ENCODE data around the gene GABRQ.
"Not testable (repeated sequence)": the region's sequence is repeated elsewhere in the genome, so short reads cannot be mapped to it uniquely, and the experiment has no call there.

The GABRQ gene

GRCh38 chrX:152663086-152663485 lies 25.4 kb downstream of the GABRQ start:
- Histone ChIP-seq H3K27ac (no peak overlapping the region), H3K4me2 (no peak overlapping the region), H3K36me3 (ENCODE audit: insufficient read depth) (no peaks in the 10 kb centered on the region), H2AFZ (ENCODE audit: low read depth) (no peak overlapping the region), H3K9ac (no peak overlapping the region), H3K79me2 (ENCODE audit: insufficient read depth, low read depth) (no peaks in the 10 kb centered on the region), H4K20me1 (ENCODE audit: insufficient read depth) (no peaks in the 10 kb centered on the region), H3K4me3 (IDR thresholded peaks at IDR 0.05; ENCODE audit: insufficient read depth, low read depth, low read length) (no peak overlapping the region), H3K4me1 (ENCODE audit: low read depth, poor library complexity, severe bottlenecking) (no peaks in the 10 kb centered on the region), H3K27me3 (ENCODE audit: insufficient read depth, low read depth) (no peaks in the 10 kb centered on the region)
- TF ChIP-seq, protein P1, sequence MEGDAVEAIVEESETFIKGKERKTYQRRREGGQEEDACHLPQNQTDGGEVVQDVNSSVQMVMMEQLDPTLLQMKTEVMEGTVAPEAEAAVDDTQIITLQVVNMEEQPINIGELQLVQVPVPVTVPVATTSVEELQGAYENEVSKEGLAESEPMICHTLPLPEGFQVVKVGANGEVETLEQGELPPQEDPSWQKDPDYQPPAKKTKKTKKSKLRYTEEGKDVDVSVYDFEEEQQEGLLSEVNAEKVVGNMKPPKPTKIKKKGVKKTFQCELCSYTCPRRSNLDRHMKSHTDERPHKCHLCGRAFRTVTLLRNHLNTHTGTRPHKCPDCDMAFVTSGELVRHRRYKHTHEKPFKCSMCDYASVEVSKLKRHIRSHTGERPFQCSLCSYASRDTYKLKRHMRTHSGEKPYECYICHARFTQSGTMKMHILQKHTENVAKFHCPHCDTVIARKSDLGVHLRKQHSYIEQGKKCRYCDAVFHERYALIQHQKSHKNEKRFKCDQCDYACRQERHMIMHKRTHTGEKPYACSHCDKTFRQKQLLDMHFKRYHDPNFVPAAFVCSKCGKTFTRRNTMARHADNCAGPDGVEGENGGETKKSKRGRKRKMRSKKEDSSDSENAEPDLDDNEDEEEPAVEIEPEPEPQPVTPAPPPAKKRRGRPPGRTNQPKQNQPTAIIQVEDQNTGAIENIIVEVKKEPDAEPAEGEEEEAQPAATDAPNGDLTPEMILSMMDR (conservative IDR thresholded peaks at IDR 0.05; ENCODE audit: low read depth, low read length): no peak

DNA sequence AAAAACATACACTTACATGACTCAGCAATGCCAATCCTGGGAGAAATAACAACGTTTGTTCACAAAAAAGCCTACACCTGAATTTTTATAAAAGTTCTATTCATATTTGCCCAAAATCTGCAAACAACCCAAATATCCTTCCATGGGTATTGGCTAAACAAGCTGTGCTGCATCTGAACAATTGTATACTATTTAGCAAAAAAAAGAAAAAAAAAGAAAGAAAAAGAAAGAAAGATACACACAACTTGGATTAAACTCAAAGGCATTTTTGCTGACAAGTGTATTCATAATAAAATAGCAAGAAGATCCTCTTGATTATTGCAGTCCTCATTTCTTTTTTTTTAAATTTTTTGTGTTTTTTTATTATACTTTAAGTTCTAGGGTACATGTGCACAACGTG lies 36.4 kb downstream of the GABRQ start:
- Histone ChIP-seq H3K27ac (no peak overlapping the region), H3K4me3 (IDR thresholded peaks at IDR 0.05; ENCODE audit: insufficient read depth, low read depth, low read length) (no peak overlapping the region), H3K4me2 (no peak overlapping the region), H2AFZ (ENCODE audit: low read depth) (no peak overlapping the region), H3K4me1 (ENCODE audit: low read depth, poor library complexity, severe bottlenecking) (no peaks in the 10 kb centered on the region), H4K20me1 (ENCODE audit: insufficient read depth) (no peaks in the 10 kb centered on the region), H3K79me2 (ENCODE audit: insufficient read depth, low read depth) (no peaks in the 10 kb centered on the region), H3K9ac (no peak overlapping the region), H3K27me3 (ENCODE audit: insufficient read depth, low read depth) (no peaks in the 10 kb centered on the region), H3K36me3 (ENCODE audit: insufficient read depth) (no peaks in the 10 kb centered on the region)
- TF ChIP-seq, protein P1 (conservative IDR thresholded peaks at IDR 0.05; ENCODE audit: low read depth, low read length): no peak

GRCh38 chrX:152674652-152675051 lies 37.0 kb downstream of the GABRQ start:
- H3K27me3 ChIP-seq (ENCODE audit: insufficient read depth, low read depth); H3K9ac ChIP-seq; H3K4me3 ChIP-seq (IDR thresholded peaks at IDR 0.05; ENCODE audit: insufficient read depth, low read depth, low read length); H3K27ac ChIP-seq; H3K4me2 ChIP-seq; H3K79me2 ChIP-seq (ENCODE audit: insufficient read depth, low read depth); H3K4me1 ChIP-seq (ENCODE audit: low read depth, poor library complexity, severe bottlenecking); H4K20me1 ChIP-seq (ENCODE audit: insufficient read depth); H2AFZ ChIP-seq (ENCODE audit: low read depth); H3K36me3 ChIP-seq (ENCODE audit: insufficient read depth): not testable (repeated sequence)

DNA sequence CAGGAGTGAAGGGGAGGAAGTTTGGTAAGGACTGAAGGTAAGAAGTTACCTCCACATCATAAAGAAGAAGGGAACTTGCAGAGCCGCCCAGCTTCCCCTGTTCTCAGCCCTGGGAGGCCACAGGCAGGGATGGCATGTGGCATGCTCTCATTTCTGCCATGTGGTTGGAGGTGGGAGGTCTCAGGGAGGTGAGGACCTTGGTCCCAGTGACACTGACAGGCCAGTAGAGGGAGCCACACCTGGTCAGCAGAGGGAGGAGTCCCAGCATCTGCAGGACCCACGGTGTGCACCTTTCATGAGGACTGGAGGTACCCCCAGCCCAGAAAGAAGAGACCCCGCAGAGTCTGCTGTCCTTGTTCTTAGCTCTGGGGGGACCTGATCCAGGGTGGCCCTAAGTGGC lies 43.3 kb downstream of the GABRQ start:
- H4K20me1 ChIP-seq (ENCODE audit: insufficient read depth); H3K4me2 ChIP-seq; H3K36me3 ChIP-seq (ENCODE audit: insufficient read depth); H3K27me3 ChIP-seq (ENCODE audit: insufficient read depth, low read depth); H2AFZ ChIP-seq (ENCODE audit: low read depth); H3K27ac ChIP-seq; H3K4me3 ChIP-seq (IDR thresholded peaks at IDR 0.05; ENCODE audit: insufficient read depth, low read depth, low read length); H3K79me2 ChIP-seq (ENCODE audit: insufficient read depth, low read depth); H3K4me1 ChIP-seq (ENCODE audit: low read depth, poor library complexity, severe bottlenecking); H3K9ac ChIP-seq: not testable (repeated sequence)

GRCh38 chrX:152697952-152698931 lies 60.5 kb downstream of the GABRQ start, which contains the start of gene MAGEA3:
MAGEA3 (plus strand) TSS chrX:152698794; CDS start chrX:152700833, 2,039 bp downstream.
- not testable (repeated sequence) for H3K79me2 ChIP-seq (ENCODE audit: insufficient read depth, low read depth); H4K20me1 ChIP-seq (ENCODE audit: insufficient read depth); H3K27ac ChIP-seq; H3K4me2 ChIP-seq; H3K27me3 ChIP-seq (ENCODE audit: insufficient read depth, low read depth); H2AFZ ChIP-seq (ENCODE audit: low read depth); H3K36me3 ChIP-seq (ENCODE audit: insufficient read depth); H3K4me1 ChIP-seq (ENCODE audit: low read depth, poor library complexity, severe bottlenecking); H3K4me3 ChIP-seq (IDR thresholded peaks at IDR 0.05; ENCODE audit: insufficient read depth, low read depth, low read length); H3K9ac ChIP-seq

DNA sequence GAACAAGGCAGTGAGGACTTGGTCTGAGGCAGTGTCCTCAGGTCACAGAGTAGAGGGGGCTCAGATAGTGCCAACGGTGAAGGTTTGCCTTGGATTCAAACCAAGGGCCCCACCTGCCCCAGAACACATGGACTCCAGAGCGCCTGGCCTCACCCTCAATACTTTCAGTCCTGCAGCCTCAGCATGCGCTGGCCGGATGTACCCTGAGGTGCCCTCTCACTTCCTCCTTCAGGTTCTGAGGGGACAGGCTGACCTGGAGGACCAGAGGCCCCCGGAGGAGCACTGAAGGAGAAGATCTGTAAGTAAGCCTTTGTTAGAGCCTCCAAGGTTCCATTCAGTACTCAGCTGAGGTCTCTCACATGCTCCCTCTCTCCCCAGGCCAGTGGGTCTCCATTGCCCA lies 62.7 kb downstream of the GABRQ start:
- H3K79me2 ChIP-seq (ENCODE audit: insufficient read depth, low read depth); H3K27ac ChIP-seq; H3K4me1 ChIP-seq (ENCODE audit: low read depth, poor library complexity, severe bottlenecking); H4K20me1 ChIP-seq (ENCODE audit: insufficient read depth); H3K4me2 ChIP-seq; H2AFZ ChIP-seq (ENCODE audit: low read depth); H3K9ac ChIP-seq; H3K36me3 ChIP-seq (ENCODE audit: insufficient read depth); H3K27me3 ChIP-seq (ENCODE audit: insufficient read depth, low read depth); H3K4me3 ChIP-seq (IDR thresholded peaks at IDR 0.05; ENCODE audit: insufficient read depth, low read depth, low read length): not testable (repeated sequence)

GRCh38 chrX:152706500-152706899 lies 68.8 kb downstream of the GABRQ start:
- H3K27me3 ChIP-seq (ENCODE audit: insufficient read depth, low read depth); H3K4me2 ChIP-seq; H3K4me1 ChIP-seq (ENCODE audit: low read depth, poor library complexity, severe bottlenecking); H4K20me1 ChIP-seq (ENCODE audit: insufficient read depth); H3K79me2 ChIP-seq (ENCODE audit: insufficient read depth, low read depth); H3K27ac ChIP-seq; H3K9ac ChIP-seq; H3K4me3 ChIP-seq (IDR thresholded peaks at IDR 0.05; ENCODE audit: insufficient read depth, low read depth, low read length); H3K36me3 ChIP-seq (ENCODE audit: insufficient read depth); H2AFZ ChIP-seq (ENCODE audit: low read depth): not testable (repeated sequence)

Data from KMS-11 (cell line).